Spleen (tissue), 7 donors: ENCODE results near the gene VKORC1L1.
"Not testable (repeated sequence)": the region's sequence is repeated elsewhere in the genome, so short reads cannot be mapped to it uniquely, and the experiment has no call there.

Experiments used
- CTCF ChIP-seq, 11 experiments: fragments of 200-600 bp in 7 of 11; fragments of 450-650 bp in 4 of 11; sonication (generic) in 4 of 11; IDR thresholded peaks in 8 of 11; conservative IDR thresholded peaks in 3 of 11; 1 replicate in 7 of 11; 2 replicates in 4 of 11; pipeline versions ENCODE4 v1.4.0 to v1.8.0; 2016 to 2021; ENCODE audit warnings: antibody characterized with exemption in 11 of 11, inconsistent platforms in 4 of 11, mild to moderate bottlenecking in 1 of 11
- POLR2A ChIP-seq, 3 donors: fragments of 450-650 bp; IDR thresholded peaks; one replicate each; pipeline ENCODE4 v1.5.1; 2017; ENCODE audit warnings: antibody characterized with exemption in 3 of 3, mild to moderate bottlenecking in 1 of 3
- POLR2AphosphoS5 ChIP-seq, 3 donors: sonication (generic); formaldehyde crosslinking; IDR thresholded peaks; one replicate each; pipeline ENCODE4 v1.5.1; 2017; ENCODE audit warnings: antibody characterized with exemption in 3 of 3
- donor health status: DM: no; HTN: no; CAD: no; lungs with moderate emphysema.
- donor health status: DM: no; HTN: no; CAD: no.
- donor health status: DM: no; HTN: no; CAD: no.

GRCh38 chr7:65858660-65859059 lies 14.2 kb upstream of the VKORC1L1 start:
- not testable (repeated sequence) for TF ChIP-seq CTCF (IDR thresholded peaks at IDR 0.05 in 8 of 11, conservative IDR thresholded peaks at IDR 0.05 in 3 of 11); POLR2A (IDR thresholded peaks at IDR 0.05); POLR2AphosphoS5 (IDR thresholded peaks at IDR 0.05)
